GM23338 (cell line): ENCODE results near the gene BRICD5. TPM values are rescaled to one million over a fixed set of nuclear protein-coding genes. Genes with fewer than 3 reads are reported as not detected.
A peak's percentile ranks its signal among the peaks of the same experiment; 100 is the strongest.

Source experiments
- ATAC-seq: fragments of 200-7000 bp; cut with Tn5 transposase; 3 replicates; pipeline ENCODE4 v1.9.1; 2020
- DNase-seq: peaks from one replicate; pipeline ENCODE4 v3.0.0-alpha.2; 2015; ENCODE audit warnings: low spot score
- H2AFZ ChIP-seq: fragments of 200-600 bp; sonication (generic); 2 replicates; pipeline ENCODE4 v1.8.0; 2016; ENCODE audit warnings: antibody characterized with exemption, mild to moderate bottlenecking, moderate library complexity
- H3F3A ChIP-seq: fragments of 200-600 bp; sonication (generic); replicated peaks from 2 replicates; pipeline ENCODE4 v1.8.0; 2017; ENCODE audit warnings: antibody characterized with exemption, mixed run types, low read depth
- H3K27ac ChIP-seq: fragments of 200-600 bp; sonication (generic); 2 replicates; pipeline ENCODE4 v1.6.1; 2016; ENCODE audit warnings: low read depth
- H3K27me3 ChIP-seq: fragments of 200-600 bp; sonication (generic); 2 replicates; pipeline ENCODE4 v1.8.0; 2016; ENCODE audit warnings: mild to moderate bottlenecking, mixed run types, moderate library complexity; ENCODE audit not compliant: insufficient read depth
- H3K36me3 ChIP-seq: fragments of 200-600 bp; sonication (generic); 2 replicates; pipeline ENCODE4 v1.8.0; 2016; ENCODE audit warnings: mild to moderate bottlenecking; ENCODE audit not compliant: insufficient read depth
- H3K4me1 ChIP-seq: fragments of 200-600 bp; sonication (generic); 2 replicates; pipeline ENCODE4 v1.8.0; 2016; ENCODE audit warnings: mild to moderate bottlenecking, moderate library complexity; ENCODE audit not compliant: insufficient read depth
- H3K4me2 ChIP-seq: fragments of 200-600 bp; sonication (generic); 2 replicates; pipeline ENCODE4 v1.7.1; 2017; ENCODE audit warnings: mixed run types
- H3K4me3 ChIP-seq: fragments of 200-600 bp; sonication (generic); 2 replicates; pipeline ENCODE4 v1.6.1; 2016; ENCODE audit warnings: mixed run types
- H3K79me2 ChIP-seq: fragments of 200-600 bp; sonication (generic); replicated peaks from 2 replicates; pipeline ENCODE4 v1.8.0; 2017; ENCODE audit warnings: mild to moderate bottlenecking; ENCODE audit not compliant: insufficient read depth
- H3K9me2 ChIP-seq: fragments of 200-600 bp; sonication (generic); 2 replicates; pipeline ENCODE4 v1.8.0; 2017; ENCODE audit not compliant: insufficient read depth
- H4K20me1 ChIP-seq: fragments of 200-600 bp; sonication (generic); replicated peaks from 2 replicates; pipeline ENCODE4 v1.8.0; 2017; ENCODE audit warnings: mild to moderate bottlenecking; ENCODE audit not compliant: insufficient read depth
- H3K27ac Mint-ChIP-seq: 2 replicates; pipeline ENCODE4 v1.8.0; 2020; ENCODE audit warnings: inconsistent platforms, mild to moderate bottlenecking, moderate library complexity, mixed read lengths
- H3K27me3 Mint-ChIP-seq: 3 replicates; pipeline ENCODE4 v1.8.0; 2022; ENCODE audit warnings: low read depth, mild to moderate bottlenecking, moderate library complexity, mixed read lengths, inconsistent platforms; ENCODE audit not compliant: insufficient read depth, poor library complexity
- H3K36me3 Mint-ChIP-seq: 3 replicates; pipeline ENCODE4 v1.8.0; 2021; ENCODE audit warnings: low read depth, mild to moderate bottlenecking, inconsistent platforms, moderate library complexity, mixed read lengths
- H3K4me1 Mint-ChIP-seq: 3 replicates; pipeline ENCODE4 v1.8.0; 2020; ENCODE audit warnings: mild to moderate bottlenecking, inconsistent platforms, mixed read lengths
- H3K4me3 Mint-ChIP-seq: 3 replicates; pipeline ENCODE4 v1.8.0; 2021; ENCODE audit warnings: moderate library complexity, mild to moderate bottlenecking, inconsistent platforms, mixed read lengths
- H3K9me3 Mint-ChIP-seq: 3 replicates; pipeline ENCODE4 v1.8.0; 2020; ENCODE audit warnings: moderate library complexity, mild to moderate bottlenecking, inconsistent platforms, mixed read lengths
- ETS1 ChIP-seq: IDR thresholded peaks from 2 replicates; pipeline ENCODE4 v1.6.1; 2016; ENCODE audit warnings: antibody characterized with exemption
- EZH2 ChIP-seq: fragments of 200-600 bp; sonication (generic); IDR thresholded peaks from one replicate; pipeline ENCODE4 v1.8.0; 2017; ENCODE audit warnings: antibody characterized with exemption, mild to moderate bottlenecking, low read depth; ENCODE audit not compliant: unreplicated experiment
- JUNB ChIP-seq: IDR thresholded peaks from one replicate; pipeline ENCODE4 v1.6.1; 2016; ENCODE audit warnings: antibody characterized with exemption; ENCODE audit not compliant: unreplicated experiment
- POLR2AphosphoS5 ChIP-seq: IDR thresholded peaks from 2 replicates; pipeline ENCODE4 v1.6.1; 2016; ENCODE audit warnings: antibody characterized with exemption, low read depth
- REST ChIP-seq: IDR thresholded peaks from one replicate; pipeline ENCODE4 v1.6.1; 2018; ENCODE audit warnings: antibody characterized with exemption; ENCODE audit not compliant: unreplicated experiment
- ZNF331 ChIP-seq: fragments of 250-450 bp; sonication (Bioruptor Pico); IDR thresholded peaks from 2 replicates; pipeline ENCODE4 v1.5.0; 2020; ENCODE audit warnings: low read depth, mild to moderate bottlenecking, moderate library complexity
- ZNF462 ChIP-seq: fragments of 250-450 bp; sonication (Bioruptor Pico); IDR thresholded peaks from 2 replicates; pipeline ENCODE4 v1.5.0; 2020; ENCODE audit warnings: mild to moderate bottlenecking, moderate library complexity
- polyA plus RNA-seq: library from polyadenylated mRNA; unstranded; fragments of >200 nt; fragmentation: Nextera tagmentation; extraction: Ambion mirVana; gene quantifications from 2 replicates; pipeline ENCODE4 v1.2.1, GENCODE V29; 2016
- total RNA-seq: library from RNA; depleted of rRNA; stranded (reverse); fragments of >200 nt; shearing (Covaris generic); gene quantifications from 2 replicates; pipeline ENCODE4 v1.2.3, GENCODE V29; 2014

Gene BRICD5
- total and polyA plus RNA-seq, 2 experiments from 2014 or later: 5.3 to 6.3 TPM

GRCh38 chr16:2252806-2253148, 42.1 kb upstream of the BRICD5 start:
- Histone ChIP-seq H3K36me3 (peaks cover 34% of the 10 kb centered on the region), H3K79me2 (peaks cover 40% of the 10 kb centered on the region), H3K27me3 (no peaks in the 10 kb centered on the region), H3K9me2 (no peaks in the 10 kb centered on the region), H2AFZ (no peak overlapping the region), H3K4me2 (peak overlapping the region; percentile 23; the same call in 1 of the 2 replicates), H3K27ac (peak overlapping the region; percentile 97), H3K4me1 (peaks cover 11% of the 10 kb centered on the region; the same call in 1 of the 2 replicates), H3F3A (peaks cover 58% of the 10 kb centered on the region), H4K20me1 (peaks cover 28% of the 10 kb centered on the region), H3K4me3 (no peak overlapping the region)
- no peak for DNase-seq
- no peaks in the 10 kb centered on the region for H3K9me3 Mint-ChIP-seq
- peaks cover 12% of the 10 kb centered on the region for H3K4me1 Mint-ChIP-seq
- H3K36me3 Mint-ChIP-seq: peaks cover 77% of the 10 kb centered on the region
- no peak for ATAC-seq
- peak overlapping the region; percentile 12; the same call in 2 of the 3 replicates for H3K4me3 Mint-ChIP-seq
- H3K27me3 Mint-ChIP-seq: peaks cover 12% of the 10 kb centered on the region
- TF ChIP-seq JUNB (no peak), EZH2 (no peak)
- peak overlapping the region; percentile 27; the same call in 1 of the 2 replicates for H3K27ac Mint-ChIP-seq

- Histone ChIP-seq H4K20me1 (peaks cover 28% of the 10 kb centered on the region), H3K79me2 (peaks cover 33% of the 10 kb centered on the region), H3K4me3 (peak within 1 kb of the TSS; percentile 87), H3K27ac (peak within 1 kb of the TSS; percentile 97), H3K4me1 (peaks cover 11% of the 10 kb centered on the region; the same call in 1 of the 2 replicates), H3K27me3 (no peaks in the 10 kb centered on the region), H2AFZ (no peak within 1 kb of the TSS), H3K36me3 (peaks cover 23% of the 10 kb centered on the region), H3F3A (peaks cover 47% of the 10 kb centered on the region), H3K9me2 (no peaks in the 10 kb centered on the region), H3K4me2 (peak within 1 kb of the TSS; percentile 88)
- peak; percentile 93 for ATAC-seq
- Mint-ChIP-seq H3K9me3 (no peaks in the 10 kb centered on the region), H3K4me3 (peak within 1 kb of the TSS; percentile 97), H3K36me3 (peaks cover 66% of the 10 kb centered on the region), H3K4me1 (peaks cover 12% of the 10 kb centered on the region), H3K27ac (peak within 1 kb of the TSS; percentile 97), H3K27me3 (peaks cover 12% of the 10 kb centered on the region)
- DNase-seq: peak; percentile 95
- no peak for TF ChIP-seq ZNF462 (CRISPR knock-in tag)
- TF ChIP-seq POLR2AphosphoS5: peak; percentile 85
- TF ChIP-seq REST: no peak
- no peak for TF ChIP-seq JUNB
- TF ChIP-seq ZNF331: no peak
- no peak for TF ChIP-seq EZH2
- TF ChIP-seq ETS1: peak; percentile 55; the same call in 1 of the 2 replicates
Observed at GRCh38 chr16:2251296-2252111, 40.8 kb upstream of the BRICD5 start, which contains the start of gene ECI1. TSS of gene ECI1 (minus strand) at chr16:2251587. CDS start at chr16:2251566, 21 bp downstream.
